T-helper 17 cell (primary cell): ENCODE results near the gene GFPT1. TPM values are rescaled to one million over a fixed set of nuclear protein-coding genes. Genes with fewer than 3 reads are reported as not detected.

Experiments used
- ATAC-seq: fragments of 150-1000 bp; cut with Tn5 transposase; 2 replicates; pipeline ENCODE4 v1.10.0; 2021; ENCODE audit warnings: mild to moderate bottlenecking, moderate library complexity
- DNase-seq, 3 donors: peaks; one replicate each; pipeline versions ENCODE4 v3.0.0 to v3.0.0-alpha.2; 2020 to 2021
- H3K9me3 ChIP-seq: one replicate; pipeline ENCODE4 v1.7.0; 2013; ENCODE audit warnings: low read length, mild to moderate bottlenecking; ENCODE audit not compliant: control insufficient read depth, poor library complexity, severe bottlenecking
- H3K27ac Mint-ChIP-seq: one replicate; pipeline ENCODE4 v1.8.0; 2022; ENCODE audit warnings: mild to moderate bottlenecking, moderate library complexity, mixed read lengths
- H3K27me3 Mint-ChIP-seq: one replicate; pipeline ENCODE4 v1.8.0; 2022; ENCODE audit warnings: mixed read lengths
- H3K36me3 Mint-ChIP-seq: one replicate; pipeline ENCODE4 v1.8.0; 2022; ENCODE audit warnings: low read depth, mixed read lengths
- H3K4me1 Mint-ChIP-seq: one replicate; pipeline ENCODE4 v1.8.0; 2022; ENCODE audit warnings: mild to moderate bottlenecking, mixed read lengths
- H3K4me3 Mint-ChIP-seq: one replicate; pipeline ENCODE4 v1.8.0; 2022; ENCODE audit warnings: mild to moderate bottlenecking, moderate library complexity, mixed read lengths
- total RNA-seq, 4 donors: library from RNA in 2 of 4; stranded (reverse) in 2 of 4; gene quantifications; one replicate each; pipeline ENCODE4 v1.2.3 and lab custom pipeline; 2022 to 2026

The GFPT1 gene
- total RNA-seq, 2 donors from 2014 or later, result 15.1 to 18.7 TPM

DNA sequence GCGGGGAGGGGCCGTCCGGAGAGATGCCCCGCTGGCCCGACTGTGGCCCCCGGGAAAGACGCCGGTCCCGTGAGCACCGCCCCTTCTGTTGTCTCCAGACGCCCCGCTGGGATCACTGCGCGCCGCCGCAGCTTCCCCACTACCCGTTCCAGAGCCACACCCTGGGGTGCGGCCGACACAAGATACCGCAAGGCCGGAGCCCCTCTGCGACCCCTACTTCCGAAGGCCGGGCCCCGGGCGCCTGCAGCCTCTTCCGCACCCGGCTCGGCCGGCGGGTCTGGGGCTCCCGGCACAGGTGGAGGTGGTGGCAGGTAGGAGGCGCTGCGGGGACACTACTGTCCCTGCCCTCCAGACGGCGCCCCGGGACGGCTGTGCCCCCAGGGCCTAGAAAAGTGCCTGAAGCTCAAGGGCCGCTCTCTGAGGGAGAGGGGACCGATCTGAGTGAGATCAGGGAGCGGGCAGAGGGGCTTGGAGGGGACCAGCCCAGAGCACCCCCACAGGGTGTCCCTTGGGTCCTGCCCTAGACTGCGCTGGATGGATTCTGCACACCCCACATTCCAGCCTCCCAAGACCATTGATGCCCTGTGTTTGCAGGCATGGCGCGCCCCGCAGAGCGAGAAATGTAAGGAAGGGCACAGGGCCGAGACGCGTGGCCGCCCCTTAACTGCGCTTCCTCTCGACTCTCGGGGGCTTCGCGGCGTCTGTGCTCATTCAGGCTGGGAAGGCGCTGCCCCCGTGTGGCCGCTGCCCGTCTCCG lies 80.0 kb downstream of the GFPT1 start:
- Mint-ChIP-seq H3K4me1 (peaks cover 34% of the 10 kb centered on the region), H3K27me3 (peaks cover 28% of the 10 kb centered on the region), H3K4me3 (peak overlapping the region; percentile 83), H3K36me3 (peaks cover 2% of the 10 kb centered on the region), H3K27ac (peak overlapping the region; percentile 81)
- ATAC-seq (peak; percentile 85), DNase-seq (peak; percentile 23 to 45 (median 42))
- peaks cover 4% of the 10 kb centered on the region for H3K9me3 ChIP-seq

DNA sequence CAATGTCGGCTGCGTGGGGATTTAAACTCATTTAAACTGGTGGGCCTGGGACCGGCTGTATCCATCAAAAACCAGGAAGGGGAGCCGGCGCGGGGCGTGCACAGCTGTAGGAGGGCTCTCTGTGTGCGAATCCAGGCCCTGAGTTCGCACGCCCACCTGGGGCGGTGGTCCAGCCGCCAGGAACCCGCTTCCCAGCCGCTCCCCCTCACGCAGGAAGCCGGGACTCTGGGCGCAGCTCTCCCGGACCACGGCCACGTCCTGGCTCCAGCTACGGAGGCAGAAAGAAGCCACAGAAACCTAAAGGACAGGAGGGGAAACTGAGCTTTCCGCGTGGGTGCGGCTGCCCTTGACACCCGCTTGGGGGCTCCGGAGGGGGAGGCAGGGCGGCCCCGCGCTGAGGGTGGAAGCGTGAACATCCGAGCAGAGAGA lies 80.6 kb downstream of the GFPT1 start:
- Mint-ChIP-seq H3K27me3 (peaks cover 33% of the 10 kb centered on the region), H3K4me1 (peaks cover 34% of the 10 kb centered on the region), H3K36me3 (peaks cover 2% of the 10 kb centered on the region), H3K27ac (no peak overlapping the region), H3K4me3 (peak overlapping the region; percentile 83)
- ATAC-seq (no peak), DNase-seq (no peak)
- peaks cover 4% of the 10 kb centered on the region for H3K9me3 ChIP-seq

GRCh38 chr2:69305712-69306392 lies 81.2 kb downstream of the GFPT1 start:
- no peak for ATAC-seq
- peaks cover 4% of the 10 kb centered on the region for H3K9me3 ChIP-seq
- Mint-ChIP-seq H3K4me3 (peak overlapping the region; percentile 83), H3K4me1 (peaks cover 34% of the 10 kb centered on the region), H3K36me3 (peaks cover 2% of the 10 kb centered on the region), H3K27me3 (peaks cover 33% of the 10 kb centered on the region), H3K27ac (no peak overlapping the region)
- no peak for DNase-seq

- no peak overlapping the region for H3K27ac Mint-ChIP-seq
- H3K27me3 Mint-ChIP-seq, result peaks cover 35% of the 10 kb centered on the region
- ATAC-seq (no peak), DNase-seq (no peak)
- peaks cover 31% of the 10 kb centered on the region for H3K4me1 Mint-ChIP-seq
- peaks cover 2% of the 10 kb centered on the region for H3K36me3 Mint-ChIP-seq
- no peak overlapping the region for H3K4me3 Mint-ChIP-seq
- peaks cover 4% of the 10 kb centered on the region for H3K9me3 ChIP-seq
These were observed 81.9 kb downstream of the GFPT1 start for GRCh38 chr2:69305166-69305565.

- Mint-ChIP-seq H3K4me1 (peaks cover 26% of the 10 kb centered on the region), H3K36me3 (peaks cover 2% of the 10 kb centered on the region), H3K27me3 (peaks cover 40% of the 10 kb centered on the region), H3K4me3 (no peak overlapping the region), H3K27ac (no peak overlapping the region)
- ATAC-seq (no peak), DNase-seq (no peak)
- H3K9me3 ChIP-seq, result peaks cover 4% of the 10 kb centered on the region
These were observed 82.4 kb downstream of the GFPT1 start for GRCh38 chr2:69304656-69305055.

GRCh38 chr2:69300650-69301049 lies 86.4 kb downstream of the GFPT1 start:
- Mint-ChIP-seq H3K4me3 (no peak overlapping the region), H3K27me3 (peaks cover 44% of the 10 kb centered on the region), H3K27ac (no peak overlapping the region), H3K4me1 (no peaks in the 10 kb centered on the region), H3K36me3 (peaks cover 2% of the 10 kb centered on the region)
- peaks cover 4% of the 10 kb centered on the region for H3K9me3 ChIP-seq
- DNase-seq (no peak), ATAC-seq (no peak)

- H3K4me1 Mint-ChIP-seq, result no peaks in the 10 kb centered on the region
- H3K9me3 ChIP-seq, result peaks cover 4% of the 10 kb centered on the region
- peak overlapping the region; percentile 59 for H3K4me3 Mint-ChIP-seq
- ATAC-seq (no peak), DNase-seq (no peak)
- no peak overlapping the region for H3K27ac Mint-ChIP-seq
- peaks cover 2% of the 10 kb centered on the region for H3K36me3 Mint-ChIP-seq
- H3K27me3 Mint-ChIP-seq, result peaks cover 48% of the 10 kb centered on the region
These were observed 87.1 kb downstream of the GFPT1 start for GRCh38 chr2:69299772-69300516.

DNA sequence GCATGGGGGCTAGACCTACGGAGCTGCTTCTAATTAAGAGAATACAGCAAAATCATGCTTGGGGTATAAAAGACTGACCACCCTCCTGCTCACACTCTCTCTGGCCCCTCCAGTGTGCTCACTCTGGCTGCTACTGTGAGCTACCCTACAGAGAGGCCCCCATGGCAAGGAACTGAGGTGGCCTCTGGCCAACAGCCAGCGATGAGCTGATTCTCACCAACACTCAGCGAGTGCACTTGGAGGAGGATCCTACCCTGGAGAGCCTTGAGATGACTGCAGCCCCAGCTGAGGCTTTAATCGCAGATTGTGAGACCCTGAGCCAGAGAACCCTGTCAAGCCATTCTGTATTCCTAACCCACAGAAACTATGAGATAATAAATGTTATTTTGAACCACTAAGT lies 88.2 kb downstream of the GFPT1 start:
- Mint-ChIP-seq H3K4me3 (no peak overlapping the region), H3K27ac (no peak overlapping the region), H3K27me3 (peaks cover 46% of the 10 kb centered on the region), H3K36me3 (peaks cover 5% of the 10 kb centered on the region), H3K4me1 (no peaks in the 10 kb centered on the region)
- ATAC-seq (no peak), DNase-seq (no peak)
- peaks cover 3% of the 10 kb centered on the region for H3K9me3 ChIP-seq

DNA sequence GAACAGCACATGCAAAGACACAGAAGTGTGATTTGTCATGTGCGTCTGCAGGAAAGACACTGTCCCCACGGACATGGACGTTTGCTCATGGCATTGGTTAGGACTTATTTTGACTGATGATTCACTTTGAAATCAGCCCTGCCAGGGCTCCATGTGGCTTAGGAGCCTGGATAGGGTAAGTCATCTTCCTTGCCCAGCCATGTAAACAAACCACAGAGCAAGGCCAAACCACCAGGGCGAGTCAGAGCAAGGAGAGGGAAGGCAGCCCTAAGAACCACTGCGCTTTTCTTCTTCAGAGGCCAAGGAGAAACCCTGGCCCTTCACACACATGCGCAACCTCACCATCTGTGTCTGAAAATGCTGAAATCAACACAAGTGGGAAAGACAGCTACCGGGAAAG lies 88.8 kb downstream of the GFPT1 start:
- DNase-seq, result no peak
- Mint-ChIP-seq H3K36me3 (peaks cover 5% of the 10 kb centered on the region), H3K27ac (no peak overlapping the region), H3K4me3 (no peak overlapping the region), H3K27me3 (peaks cover 46% of the 10 kb centered on the region), H3K4me1 (no peaks in the 10 kb centered on the region)
- no peaks in the 10 kb centered on the region for H3K9me3 ChIP-seq
- no peak for ATAC-seq

DNA sequence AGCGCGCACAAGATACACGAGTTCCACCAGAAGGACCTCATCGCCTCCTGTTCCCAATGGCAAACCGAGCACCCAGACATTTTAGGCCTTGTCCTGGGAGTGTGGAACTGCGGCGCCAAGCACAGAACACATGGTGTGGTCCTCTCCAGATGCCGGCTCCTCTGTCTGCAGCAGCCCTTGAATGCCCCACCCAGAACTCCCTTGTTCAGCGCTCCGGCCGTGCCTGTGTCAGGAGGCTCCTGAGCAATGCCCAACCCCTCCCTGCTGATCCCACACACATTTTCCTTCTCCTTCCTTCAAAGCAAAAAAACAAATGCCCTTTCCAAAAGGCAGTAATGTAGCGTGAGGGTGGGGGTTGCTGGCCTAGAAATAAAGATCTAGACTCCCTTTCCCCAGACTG lies 89.8 kb downstream of the GFPT1 start:
- peaks cover 3% of the 10 kb centered on the region for H3K36me3 Mint-ChIP-seq
- no peaks in the 10 kb centered on the region for H3K9me3 ChIP-seq
- H3K27ac Mint-ChIP-seq, result no peak overlapping the region
- no peak overlapping the region for H3K4me3 Mint-ChIP-seq
- ATAC-seq (no peak), DNase-seq (no peak)
- H3K27me3 Mint-ChIP-seq, result peaks cover 49% of the 10 kb centered on the region
- H3K4me1 Mint-ChIP-seq, result no peaks in the 10 kb centered on the region

DNA sequence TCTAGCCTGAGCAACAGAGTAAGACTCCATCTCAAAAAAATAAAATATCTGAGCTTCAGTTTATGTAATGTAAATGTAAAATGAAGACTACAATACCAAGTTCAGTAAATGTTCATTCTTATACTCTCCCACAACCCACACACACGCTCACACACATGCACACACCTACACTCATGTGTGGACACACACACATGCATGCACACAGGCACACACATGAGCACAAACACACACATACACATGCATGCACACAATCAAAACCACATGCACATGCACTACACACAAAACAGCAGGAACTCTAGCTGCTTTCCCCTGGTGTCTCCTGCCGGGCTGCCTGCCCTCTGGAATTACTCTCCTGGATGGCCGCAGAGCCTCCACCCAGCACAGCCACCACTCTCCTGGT lies 90.6 kb downstream of the GFPT1 start:
- DNase-seq, result no peak
- ATAC-seq, result no peak
- H3K9me3 ChIP-seq, result no peaks in the 10 kb centered on the region
- Mint-ChIP-seq H3K27me3 (peaks cover 44% of the 10 kb centered on the region), H3K4me3 (no peak overlapping the region), H3K27ac (no peak overlapping the region), H3K4me1 (no peaks in the 10 kb centered on the region), H3K36me3 (peaks cover 3% of the 10 kb centered on the region)

DNA sequence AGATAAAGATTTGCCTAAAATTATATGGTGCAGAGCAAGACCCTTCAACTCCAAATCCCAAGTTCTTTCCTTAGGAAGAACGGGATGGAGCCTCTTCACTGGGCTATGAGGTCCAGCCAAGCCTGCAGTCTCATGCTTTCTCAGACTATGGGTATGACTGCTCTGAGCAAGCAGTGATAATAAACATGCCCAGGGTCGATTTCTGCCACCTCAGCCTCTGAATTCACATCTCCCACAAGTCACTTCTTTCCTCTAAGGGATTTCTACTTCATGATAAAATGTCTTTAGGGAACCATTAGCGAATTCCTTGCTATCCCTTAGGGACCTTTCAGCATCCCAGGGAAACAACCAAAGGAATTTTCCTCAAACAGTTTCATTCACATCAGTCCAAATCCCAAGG lies 94.8 kb downstream of the GFPT1 start:
- Mint-ChIP-seq H3K36me3 (peaks cover 3% of the 10 kb centered on the region), H3K4me1 (no peaks in the 10 kb centered on the region), H3K4me3 (no peak overlapping the region), H3K27ac (no peak overlapping the region), H3K27me3 (peaks cover 41% of the 10 kb centered on the region)
- no peak for ATAC-seq
- no peak for DNase-seq
- no peaks in the 10 kb centered on the region for H3K9me3 ChIP-seq

GRCh38 chr2:69291721-69292120 lies 95.3 kb downstream of the GFPT1 start:
- Mint-ChIP-seq H3K27me3 (peaks cover 36% of the 10 kb centered on the region), H3K4me3 (no peak overlapping the region), H3K4me1 (no peaks in the 10 kb centered on the region), H3K36me3 (peaks cover 3% of the 10 kb centered on the region), H3K27ac (no peak overlapping the region)
- DNase-seq, result no peak
- no peak for ATAC-seq
- no peaks in the 10 kb centered on the region for H3K9me3 ChIP-seq
